Tracheal epithelial cell (primary cell): ENCODE measurements around the gene MRPL19. TPM values are rescaled to one million over a fixed set of nuclear protein-coding genes. Genes with fewer than 3 reads are reported as not detected.

Source experiments
- total RNA-seq: library from RNA; depleted of rRNA; stranded (reverse); fragments of >200 nt; gene quantifications from 2 replicates; pipeline ENCODE4 v1.2.1, GENCODE V29; 2014

MRPL19 gene
- total RNA-seq, result 50.1 and 52.5 TPM in 2 replicates

DNA sequence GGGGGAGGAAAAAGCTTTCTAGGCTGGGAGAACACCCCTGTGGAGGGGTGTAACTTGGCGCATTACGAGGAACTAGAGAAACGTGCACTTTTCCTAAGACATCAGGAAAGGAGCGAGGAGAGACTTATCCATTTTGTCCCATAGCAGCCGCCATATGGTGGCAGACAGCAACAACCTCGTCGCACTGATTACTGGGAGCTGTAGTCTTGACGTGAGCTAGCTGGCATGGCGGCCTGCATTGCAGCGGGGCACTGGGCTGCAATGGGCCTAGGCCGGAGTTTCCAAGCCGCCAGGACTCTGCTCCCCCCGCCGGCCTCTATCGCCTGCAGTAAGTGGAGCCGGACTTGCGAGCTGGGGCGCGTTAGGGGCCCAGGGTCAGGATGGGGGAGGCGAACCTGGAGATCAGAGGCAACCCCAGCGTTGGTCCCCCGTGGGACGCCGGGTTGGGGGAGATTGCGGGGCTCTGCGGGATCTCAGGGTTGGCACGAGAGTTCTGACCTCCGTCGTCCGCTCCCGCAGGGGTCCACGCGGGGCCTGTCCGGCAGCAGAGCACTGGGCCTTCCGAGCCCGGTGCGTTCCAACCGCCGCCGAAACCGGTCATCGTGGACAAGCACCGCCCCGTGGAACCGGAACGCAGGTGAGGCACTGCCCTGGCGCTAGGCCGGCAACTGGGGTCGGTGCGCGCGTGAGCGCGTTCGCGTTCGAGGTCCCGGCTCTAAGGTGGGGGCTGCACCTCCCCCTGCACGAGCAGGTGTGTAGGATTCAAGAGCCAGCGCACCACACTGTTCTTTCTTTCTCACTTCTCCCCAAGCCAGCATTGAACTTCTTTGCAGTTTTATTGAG lies at the start of gene MRPL19:
Gene MRPL19, plus strand, starts transcription at position 201 of the 843 bp plus-strand sequence. Its CDS starts 25 bp downstream, at position 226.

DNA sequence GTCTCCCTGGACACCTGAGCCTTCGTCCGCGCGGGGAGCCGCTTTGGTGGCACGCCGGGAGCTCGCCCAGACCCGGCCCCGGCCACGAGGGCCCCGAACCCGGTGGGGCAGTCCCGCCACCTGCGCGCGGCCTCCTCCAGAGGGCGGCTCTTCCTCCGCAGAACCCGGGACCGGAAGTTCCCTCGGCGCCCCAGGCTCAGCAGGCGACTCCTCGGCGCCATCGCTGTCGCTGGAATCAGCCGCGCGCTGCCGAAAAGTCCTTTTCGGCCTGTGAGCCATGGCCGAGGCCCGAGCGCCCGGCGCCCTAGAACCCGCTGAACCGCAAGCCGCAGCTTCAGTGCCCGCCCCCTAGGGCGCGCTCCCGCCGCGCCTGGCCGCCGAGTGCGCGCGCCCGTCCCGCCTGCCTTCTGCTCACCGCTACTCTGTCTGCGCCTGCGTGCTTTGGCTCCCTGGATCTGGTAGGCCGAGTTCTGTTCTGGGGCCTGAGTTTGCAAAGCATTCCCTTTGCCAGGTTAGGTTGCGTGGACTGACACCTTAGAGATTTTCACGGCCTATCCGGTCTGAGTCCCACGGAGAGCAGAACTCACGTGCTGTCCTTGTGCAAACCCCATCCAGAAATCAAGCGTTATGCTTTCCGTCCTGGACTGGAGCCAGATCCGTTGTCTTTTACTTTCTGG lies 64.1 kb downstream of the MRPL19 start, which contains the start of gene GCFC2:
Gene GCFC2, minus strand, starts transcription at position 339 of the 677 bp plus-strand sequence. Its CDS starts 60 bp downstream, at position 279.

Other genes with a start within 250 kb of the MRPL19 start
- 6.2 and 44.8 TPM in 2 replicates for gene EVA1A, start 85.8 kb upstream of the MRPL19 start, total RNA-seq
- gene GCFC2, start 64.1 kb downstream of the MRPL19 start, total RNA-seq, result 17.8 and 18.3 TPM in 2 replicates